ENCODE data around the gene SERPINI2.

Gene SERPINI2

GRCh38 chr3:167484551-167484950 lies 10.7 kb upstream of the SERPINI2 start:
- H3K27ac ChIP-seq (ENCODE audit: low read depth, low read length): no peak overlapping the region
- H3K27me3 ChIP-seq (ENCODE audit: insufficient read depth, low read length): no peaks in the 10 kb centered on the region
- H3K4me3 ChIP-seq (ENCODE audit: low read depth, low read length): no peak overlapping the region
- H3K4me1 ChIP-seq (ENCODE audit: control insufficient read depth, insufficient read depth, low read length, unreplicated experiment): no peaks in the 10 kb centered on the region
- H2AFZ ChIP-seq (ENCODE audit: low read length, unreplicated experiment): no peak overlapping the region
- no peaks in the 10 kb centered on the region for H3K36me3 ChIP-seq (ENCODE audit: insufficient read depth, low read length)
- H3K79me2 ChIP-seq (ENCODE audit: control insufficient read depth, insufficient read depth, low read length, unreplicated experiment): no peaks in the 10 kb centered on the region

- no peak overlapping the region for H2AFZ ChIP-seq (ENCODE audit: low read length, unreplicated experiment)
- H3K27me3 ChIP-seq (ENCODE audit: insufficient read depth, low read length): no peaks in the 10 kb centered on the region
- no peak overlapping the region for H3K4me3 ChIP-seq (ENCODE audit: low read depth, low read length)
- H3K79me2 ChIP-seq (ENCODE audit: control insufficient read depth, insufficient read depth, low read length, unreplicated experiment): no peaks in the 10 kb centered on the region
- H3K27ac ChIP-seq (ENCODE audit: low read depth, low read length): no peak overlapping the region
- no peaks in the 10 kb centered on the region for H3K4me1 ChIP-seq (ENCODE audit: control insufficient read depth, insufficient read depth, low read length, unreplicated experiment)
- no peaks in the 10 kb centered on the region for H3K36me3 ChIP-seq (ENCODE audit: insufficient read depth, low read length)
Observed at GRCh38 chr3:167483708-167484475, 10.1 kb upstream of the SERPINI2 start.

GRCh38 chr3:167481164-167481563 lies 7.3 kb upstream of the SERPINI2 start:
- Histone ChIP-seq H3K27me3 (ENCODE audit: insufficient read depth, low read length) (no peaks in the 10 kb centered on the region), H3K4me3 (ENCODE audit: low read depth, low read length) (no peak overlapping the region), H3K4me1 (ENCODE audit: control insufficient read depth, insufficient read depth, low read length, unreplicated experiment) (no peaks in the 10 kb centered on the region), H3K79me2 (ENCODE audit: control insufficient read depth, insufficient read depth, low read length, unreplicated experiment) (no peaks in the 10 kb centered on the region), H3K36me3 (ENCODE audit: insufficient read depth, low read length) (no peaks in the 10 kb centered on the region), H2AFZ (ENCODE audit: low read length, unreplicated experiment) (no peak overlapping the region), H3K27ac (ENCODE audit: low read depth, low read length) (no peak overlapping the region)

GRCh38 chr3:167480748-167481147 lies 6.9 kb upstream of the SERPINI2 start:
- no peak overlapping the region for H3K27ac ChIP-seq (ENCODE audit: low read depth, low read length)
- H3K79me2 ChIP-seq (ENCODE audit: control insufficient read depth, insufficient read depth, low read length, unreplicated experiment): no peaks in the 10 kb centered on the region
- H3K4me3 ChIP-seq (ENCODE audit: low read depth, low read length): no peak overlapping the region
- H3K27me3 ChIP-seq (ENCODE audit: insufficient read depth, low read length): no peaks in the 10 kb centered on the region
- H3K36me3 ChIP-seq (ENCODE audit: insufficient read depth, low read length): no peaks in the 10 kb centered on the region
- H2AFZ ChIP-seq (ENCODE audit: low read length, unreplicated experiment): no peak overlapping the region
- no peaks in the 10 kb centered on the region for H3K4me1 ChIP-seq (ENCODE audit: control insufficient read depth, insufficient read depth, low read length, unreplicated experiment)

GRCh38 chr3:167469381-167469780 lies 4.5 kb downstream of the SERPINI2 start:
- H3K36me3 ChIP-seq (ENCODE audit: insufficient read depth, low read length): no peaks in the 10 kb centered on the region
- no peak overlapping the region for H3K4me3 ChIP-seq (ENCODE audit: low read depth, low read length)
- H3K79me2 ChIP-seq (ENCODE audit: control insufficient read depth, insufficient read depth, low read length, unreplicated experiment): no peaks in the 10 kb centered on the region
- H2AFZ ChIP-seq (ENCODE audit: low read length, unreplicated experiment): no peak overlapping the region
- H3K27me3 ChIP-seq (ENCODE audit: insufficient read depth, low read length): no peaks in the 10 kb centered on the region
- no peaks in the 10 kb centered on the region for H3K4me1 ChIP-seq (ENCODE audit: control insufficient read depth, insufficient read depth, low read length, unreplicated experiment)
- H3K27ac ChIP-seq (ENCODE audit: low read depth, low read length): no peak overlapping the region

GRCh38 chr3:167467848-167468611 lies 5.8 kb downstream of the SERPINI2 start:
- no peaks in the 10 kb centered on the region for H3K27me3 ChIP-seq (ENCODE audit: insufficient read depth, low read length)
- no peaks in the 10 kb centered on the region for H3K4me1 ChIP-seq (ENCODE audit: control insufficient read depth, insufficient read depth, low read length, unreplicated experiment)
- H3K79me2 ChIP-seq (ENCODE audit: control insufficient read depth, insufficient read depth, low read length, unreplicated experiment): no peaks in the 10 kb centered on the region
- no peak overlapping the region for H2AFZ ChIP-seq (ENCODE audit: low read length, unreplicated experiment)
- no peaks in the 10 kb centered on the region for H3K36me3 ChIP-seq (ENCODE audit: insufficient read depth, low read length)
- H3K27ac ChIP-seq (ENCODE audit: low read depth, low read length): no peak overlapping the region
- H3K4me3 ChIP-seq (ENCODE audit: low read depth, low read length): no peak overlapping the region

- Histone ChIP-seq H3K79me2 (ENCODE audit: control insufficient read depth, insufficient read depth, low read length, unreplicated experiment) (no peaks in the 10 kb centered on the region), H3K4me1 (ENCODE audit: control insufficient read depth, insufficient read depth, low read length, unreplicated experiment) (no peaks in the 10 kb centered on the region), H3K36me3 (ENCODE audit: insufficient read depth, low read length) (no peaks in the 10 kb centered on the region), H3K4me3 (ENCODE audit: low read depth, low read length) (no peak overlapping the region), H3K27me3 (ENCODE audit: insufficient read depth, low read length) (no peaks in the 10 kb centered on the region), H2AFZ (ENCODE audit: low read length, unreplicated experiment) (no peak overlapping the region), H3K27ac (ENCODE audit: low read depth, low read length) (no peak overlapping the region)
Observed at GRCh38 chr3:167466966-167467365, 6.9 kb downstream of the SERPINI2 start.

GRCh38 chr3:167456157-167456799 lies 17.6 kb downstream of the SERPINI2 start:
- no peak overlapping the region for H3K4me3 ChIP-seq (ENCODE audit: low read depth, low read length)
- H3K27me3 ChIP-seq (ENCODE audit: insufficient read depth, low read length): no peaks in the 10 kb centered on the region
- no peaks in the 10 kb centered on the region for H3K4me1 ChIP-seq (ENCODE audit: control insufficient read depth, insufficient read depth, low read length, unreplicated experiment)
- H3K36me3 ChIP-seq (ENCODE audit: insufficient read depth, low read length): no peaks in the 10 kb centered on the region
- H2AFZ ChIP-seq (ENCODE audit: low read length, unreplicated experiment): no peak overlapping the region
- H3K27ac ChIP-seq (ENCODE audit: low read depth, low read length): no peak overlapping the region
- H3K79me2 ChIP-seq (ENCODE audit: control insufficient read depth, insufficient read depth, low read length, unreplicated experiment): no peaks in the 10 kb centered on the region

- Histone ChIP-seq H3K4me3 (ENCODE audit: low read depth, low read length) (no peak overlapping the region), H3K36me3 (ENCODE audit: insufficient read depth, low read length) (no peaks in the 10 kb centered on the region), H2AFZ (ENCODE audit: low read length, unreplicated experiment) (no peak overlapping the region), H3K27ac (ENCODE audit: low read depth, low read length) (no peak overlapping the region), H3K4me1 (ENCODE audit: control insufficient read depth, insufficient read depth, low read length, unreplicated experiment) (no peaks in the 10 kb centered on the region), H3K79me2 (ENCODE audit: control insufficient read depth, insufficient read depth, low read length, unreplicated experiment) (no peaks in the 10 kb centered on the region), H3K27me3 (ENCODE audit: insufficient read depth, low read length) (no peaks in the 10 kb centered on the region)
Observed at GRCh38 chr3:167453815-167454214, 20.0 kb downstream of the SERPINI2 start.

- Histone ChIP-seq H3K4me3 (ENCODE audit: low read depth, low read length) (no peak overlapping the region), H3K4me1 (ENCODE audit: control insufficient read depth, insufficient read depth, low read length, unreplicated experiment) (no peaks in the 10 kb centered on the region), H3K79me2 (ENCODE audit: control insufficient read depth, insufficient read depth, low read length, unreplicated experiment) (no peaks in the 10 kb centered on the region), H2AFZ (ENCODE audit: low read length, unreplicated experiment) (no peak overlapping the region), H3K36me3 (ENCODE audit: insufficient read depth, low read length) (no peaks in the 10 kb centered on the region), H3K27me3 (ENCODE audit: insufficient read depth, low read length) (no peaks in the 10 kb centered on the region), H3K27ac (ENCODE audit: low read depth, low read length) (no peak overlapping the region)
Observed at GRCh38 chr3:167451282-167451681, 22.6 kb downstream of the SERPINI2 start.
